Stimulated activated CD8-positive, alpha-beta memory T cell treated with anti-CD3 and anti-CD28 coated beads, Interleukin-12 subunit alpha, Interleukin-12 subunit beta, amount 100 ng/mL, for 24 hours (primary cell): ENCODE data around the gene MYBPC2.

Experiments used
- DNase-seq: peaks from one replicate; pipeline ENCODE4 v3.0.0-alpha.2; 2020; ENCODE audit errors: extremely low read depth

Gene MYBPC2

GRCh38 chr19:50500753-50501151 is 68.1 kb downstream of the MYBPC2 start:
- no peak for DNase-seq

GRCh38 chr19:50501186-50501567 is 68.5 kb downstream of the MYBPC2 start:
- no peak for DNase-seq

- no peak for DNase-seq
Measured at GRCh38 chr19:50501568-50502475, 69.1 kb downstream of the MYBPC2 start.

- no peak for DNase-seq
Measured at GRCh38 chr19:50505856-50506611, 73.3 kb downstream of the MYBPC2 start.

- DNase-seq: no peak
Measured at GRCh38 chr19:50506700-50507099, 74.0 kb downstream of the MYBPC2 start.

- no peak for DNase-seq
Measured at GRCh38 chr19:50507376-50507775, 74.7 kb downstream of the MYBPC2 start.

- DNase-seq: no peak
Measured at GRCh38 chr19:50508843-50509190, 76.1 kb downstream of the MYBPC2 start.

GRCh38 chr19:50509366-50509765 is 76.7 kb downstream of the MYBPC2 start:
- DNase-seq: no peak

GRCh38 chr19:50510121-50510670 is 77.5 kb downstream of the MYBPC2 start:
- no peak for DNase-seq

- DNase-seq: no peak
Measured at GRCh38 chr19:50510700-50511068, 78.0 kb downstream of the MYBPC2 start.

GRCh38 chr19:50511069-50511822 is 78.6 kb downstream of the MYBPC2 start, which contains the start of gene JOSD2:
JOSD2 (minus strand) TSS chr19:50511191; CDS start chr19:50510431, 760 bp downstream.
- peak; percentile 90 for DNase-seq

- DNase-seq: no peak
Measured at GRCh38 chr19:50512112-50512998, 79.7 kb downstream of the MYBPC2 start.

- no peak for DNase-seq
Measured at GRCh38 chr19:50512999-50513745, 80.5 kb downstream of the MYBPC2 start.

- DNase-seq: no peak
Measured at GRCh38 chr19:50513746-50514345, 81.2 kb downstream of the MYBPC2 start, which contains the start of gene ASPDH. ASPDH (minus strand) TSS chr19:50513913; CDS start chr19:50513823, 90 bp downstream.

- DNase-seq: no peak
Measured at GRCh38 chr19:50514346-50515167, 81.9 kb downstream of the MYBPC2 start.

GRCh38 chr19:50515168-50515561 is 82.5 kb downstream of the MYBPC2 start:
- DNase-seq: no peak
